Thyroid gland (tissue), 4 donors: Measurements from ENCODE around the gene KIAA1671.

ENCODE experiments used
- POLR2A ChIP-seq, 2 donors: fragments of 450-650 bp; IDR thresholded peaks; one replicate each; pipeline ENCODE4 v1.6.1; 2017; ENCODE audit warnings: antibody characterized with exemption in 2 of 2, mild to moderate bottlenecking in 2 of 2, moderate library complexity in 1 of 2
- TF ChIP-seq, protein P1 (sequence below), 6 experiments: fragments of 200-600 bp in 3 of 6; fragments of 450-650 bp in 3 of 6; sonication (generic) in 3 of 6; IDR thresholded peaks; one replicate each; pipeline ENCODE4 v1.5.1; 2016 to 2019; ENCODE audit warnings: antibody characterized with exemption in 6 of 6, mild to moderate bottlenecking in 2 of 6, inconsistent platforms in 1 of 6, moderate library complexity in 1 of 6

GRCh38 chr22:25068707-25069106, 116.2 kb downstream of the KIAA1671 start:
- TF ChIP-seq, protein P1, sequence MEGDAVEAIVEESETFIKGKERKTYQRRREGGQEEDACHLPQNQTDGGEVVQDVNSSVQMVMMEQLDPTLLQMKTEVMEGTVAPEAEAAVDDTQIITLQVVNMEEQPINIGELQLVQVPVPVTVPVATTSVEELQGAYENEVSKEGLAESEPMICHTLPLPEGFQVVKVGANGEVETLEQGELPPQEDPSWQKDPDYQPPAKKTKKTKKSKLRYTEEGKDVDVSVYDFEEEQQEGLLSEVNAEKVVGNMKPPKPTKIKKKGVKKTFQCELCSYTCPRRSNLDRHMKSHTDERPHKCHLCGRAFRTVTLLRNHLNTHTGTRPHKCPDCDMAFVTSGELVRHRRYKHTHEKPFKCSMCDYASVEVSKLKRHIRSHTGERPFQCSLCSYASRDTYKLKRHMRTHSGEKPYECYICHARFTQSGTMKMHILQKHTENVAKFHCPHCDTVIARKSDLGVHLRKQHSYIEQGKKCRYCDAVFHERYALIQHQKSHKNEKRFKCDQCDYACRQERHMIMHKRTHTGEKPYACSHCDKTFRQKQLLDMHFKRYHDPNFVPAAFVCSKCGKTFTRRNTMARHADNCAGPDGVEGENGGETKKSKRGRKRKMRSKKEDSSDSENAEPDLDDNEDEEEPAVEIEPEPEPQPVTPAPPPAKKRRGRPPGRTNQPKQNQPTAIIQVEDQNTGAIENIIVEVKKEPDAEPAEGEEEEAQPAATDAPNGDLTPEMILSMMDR (IDR thresholded peaks at IDR 0.05), result no peak
- TF ChIP-seq POLR2A (IDR thresholded peaks at IDR 0.05), result no peak
